Measurements from ENCODE around the gene MID1IP1. TPM values are rescaled to one million over a fixed set of nuclear protein-coding genes. Genes with fewer than 3 reads are reported as not detected.
A peak's percentile ranks its signal among the peaks of the same experiment; 100 is the strongest.

Gene MID1IP1
- polyA plus RNA-seq, 1 donor from 2014 or later, result 8.2 TPM

DNA sequence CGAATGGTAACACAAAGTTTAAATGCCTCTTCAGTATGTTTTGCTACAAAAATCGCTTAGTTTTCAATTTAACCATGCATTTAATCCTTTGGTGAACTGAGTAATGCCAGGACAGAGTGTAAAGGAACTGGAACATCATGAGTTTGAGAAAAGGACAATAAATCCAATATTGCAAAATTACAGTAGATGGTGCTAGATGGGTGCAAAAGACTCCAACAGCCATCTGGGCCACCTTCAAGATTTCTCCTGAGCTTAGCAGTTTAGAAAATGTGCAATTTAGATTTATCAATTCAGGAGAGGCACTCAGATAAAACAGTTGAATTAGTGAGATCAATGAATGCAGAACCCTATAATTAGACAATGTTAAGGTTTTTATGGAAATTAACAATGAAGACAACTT is 33.2 kb upstream of the MID1IP1 start:
- Histone ChIP-seq H3K27ac (ENCODE audit: low read length) (no peak overlapping the region), H3K4me2 (ENCODE audit: low read length) (no peak overlapping the region)
- TF ChIP-seq POLR2AphosphoS5 (IDR thresholded peaks at IDR 0.05) (no peak), MXI1 (conservative IDR thresholded peaks at IDR 0.05; ENCODE audit: poor library complexity, severe bottlenecking) (no peak), SMC3 (conservative IDR thresholded peaks at IDR 0.05; ENCODE audit: poor library complexity) (peak; percentile 79), RAD21 (conservative IDR thresholded peaks at IDR 0.05) (peak; percentile 80), EP300 (conservative IDR thresholded peaks at IDR 0.05; ENCODE audit: poor library complexity, severe bottlenecking) (no peak), TAF1 (IDR thresholded peaks at IDR 0.05; ENCODE audit: low read depth) (no peak), EZH2 (IDR thresholded peaks at IDR 0.05; ENCODE audit: borderline replicate concordance, insufficient read depth, low read length, poor library complexity, severe bottlenecking) (no peak), REST (IDR thresholded peaks at IDR 0.05; ENCODE audit: borderline replicate concordance) (no peak)
- TF ChIP-seq, protein P1, sequence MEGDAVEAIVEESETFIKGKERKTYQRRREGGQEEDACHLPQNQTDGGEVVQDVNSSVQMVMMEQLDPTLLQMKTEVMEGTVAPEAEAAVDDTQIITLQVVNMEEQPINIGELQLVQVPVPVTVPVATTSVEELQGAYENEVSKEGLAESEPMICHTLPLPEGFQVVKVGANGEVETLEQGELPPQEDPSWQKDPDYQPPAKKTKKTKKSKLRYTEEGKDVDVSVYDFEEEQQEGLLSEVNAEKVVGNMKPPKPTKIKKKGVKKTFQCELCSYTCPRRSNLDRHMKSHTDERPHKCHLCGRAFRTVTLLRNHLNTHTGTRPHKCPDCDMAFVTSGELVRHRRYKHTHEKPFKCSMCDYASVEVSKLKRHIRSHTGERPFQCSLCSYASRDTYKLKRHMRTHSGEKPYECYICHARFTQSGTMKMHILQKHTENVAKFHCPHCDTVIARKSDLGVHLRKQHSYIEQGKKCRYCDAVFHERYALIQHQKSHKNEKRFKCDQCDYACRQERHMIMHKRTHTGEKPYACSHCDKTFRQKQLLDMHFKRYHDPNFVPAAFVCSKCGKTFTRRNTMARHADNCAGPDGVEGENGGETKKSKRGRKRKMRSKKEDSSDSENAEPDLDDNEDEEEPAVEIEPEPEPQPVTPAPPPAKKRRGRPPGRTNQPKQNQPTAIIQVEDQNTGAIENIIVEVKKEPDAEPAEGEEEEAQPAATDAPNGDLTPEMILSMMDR (IDR thresholded peaks at IDR 0.05; ENCODE audit: poor library complexity, severe bottlenecking), result peak; percentile 69

DNA sequence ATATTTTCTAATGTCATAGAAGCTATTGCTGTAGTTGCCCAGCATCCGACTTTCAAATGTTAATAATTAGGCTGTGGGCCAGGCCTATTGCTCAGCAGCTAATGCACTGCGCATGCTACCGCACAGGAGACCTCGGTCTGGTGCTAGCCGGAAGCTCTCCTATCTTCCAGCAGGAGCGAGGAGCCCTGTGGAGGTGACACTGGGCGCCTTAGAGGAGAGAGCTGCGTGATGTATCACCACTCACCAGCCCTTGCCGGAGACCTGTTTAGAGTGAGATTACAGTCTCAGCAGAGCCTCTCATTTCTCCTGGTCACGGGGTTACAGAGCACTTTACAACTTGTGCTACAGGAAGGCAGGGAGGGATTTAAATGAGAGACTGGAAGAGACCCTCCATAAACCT is 31.1 kb upstream of the MID1IP1 start:
- no peaks in the 10 kb centered on the region for H3F3A ChIP-seq (ENCODE audit: insufficient read depth, low read length, poor library complexity, severe bottlenecking)

More for the DNA sequence above, 33.2 kb upstream of the MID1IP1 start:
- Histone ChIP-seq H3K9me2 (ENCODE audit: insufficient read depth, low read length) (no peaks in the 10 kb centered on the region), H3K9ac (ENCODE audit: low read length) (no peak overlapping the region), H3K4me3 (ENCODE audit: low read length) (no peak overlapping the region), H3K9me3 (ENCODE audit: low read length) (no peaks in the 10 kb centered on the region), H3K79me2 (replicated peaks; ENCODE audit: insufficient read depth, low read length) (no peaks in the 10 kb centered on the region), H4K20me1 (ENCODE audit: insufficient read depth) (no peaks in the 10 kb centered on the region), H3K36me3 (ENCODE audit: insufficient read depth, low read length) (no peaks in the 10 kb centered on the region), H2AFZ (ENCODE audit: low read depth, low read length) (no peak overlapping the region), H3F3A (ENCODE audit: insufficient read depth, low read length, poor library complexity, severe bottlenecking) (no peaks in the 10 kb centered on the region), H3K27me3 (ENCODE audit: insufficient read depth, low read depth, low read length) (no peaks in the 10 kb centered on the region)

More for the DNA sequence above, 31.1 kb upstream of the MID1IP1 start:
- H3K9ac ChIP-seq (ENCODE audit: low read length), result no peak overlapping the region
- H3K27me3 ChIP-seq (ENCODE audit: insufficient read depth, low read depth, low read length), result no peaks in the 10 kb centered on the region
- no peak overlapping the region for H3K4me3 ChIP-seq (ENCODE audit: low read length)
- H3K79me2 ChIP-seq (replicated peaks; ENCODE audit: insufficient read depth, low read length), result no peaks in the 10 kb centered on the region
- no peak overlapping the region for H3K4me2 ChIP-seq (ENCODE audit: low read length)
- no peaks in the 10 kb centered on the region for H4K20me1 ChIP-seq (ENCODE audit: insufficient read depth)
- H3K36me3 ChIP-seq (ENCODE audit: insufficient read depth, low read length), result no peaks in the 10 kb centered on the region
- H3K9me3 ChIP-seq (ENCODE audit: low read length), result no peaks in the 10 kb centered on the region
- no peak overlapping the region for H3K27ac ChIP-seq (ENCODE audit: low read length)
- TF ChIP-seq REST (IDR thresholded peaks at IDR 0.05; ENCODE audit: borderline replicate concordance) (no peak), MXI1 (conservative IDR thresholded peaks at IDR 0.05; ENCODE audit: poor library complexity, severe bottlenecking) (no peak), SMC3 (conservative IDR thresholded peaks at IDR 0.05; ENCODE audit: poor library complexity) (no peak), EZH2 (IDR thresholded peaks at IDR 0.05; ENCODE audit: borderline replicate concordance, insufficient read depth, low read length, poor library complexity, severe bottlenecking) (no peak), RAD21 (conservative IDR thresholded peaks at IDR 0.05) (no peak), TAF1 (IDR thresholded peaks at IDR 0.05; ENCODE audit: low read depth) (no peak), POLR2AphosphoS5 (IDR thresholded peaks at IDR 0.05) (no peak)
- no peak overlapping the region for H2AFZ ChIP-seq (ENCODE audit: low read depth, low read length)
- no peaks in the 10 kb centered on the region for H3K9me2 ChIP-seq (ENCODE audit: insufficient read depth, low read length)

Measured in neural cell (in vitro differentiated cells).